ENCODE results near the gene YBX2.

DNA sequence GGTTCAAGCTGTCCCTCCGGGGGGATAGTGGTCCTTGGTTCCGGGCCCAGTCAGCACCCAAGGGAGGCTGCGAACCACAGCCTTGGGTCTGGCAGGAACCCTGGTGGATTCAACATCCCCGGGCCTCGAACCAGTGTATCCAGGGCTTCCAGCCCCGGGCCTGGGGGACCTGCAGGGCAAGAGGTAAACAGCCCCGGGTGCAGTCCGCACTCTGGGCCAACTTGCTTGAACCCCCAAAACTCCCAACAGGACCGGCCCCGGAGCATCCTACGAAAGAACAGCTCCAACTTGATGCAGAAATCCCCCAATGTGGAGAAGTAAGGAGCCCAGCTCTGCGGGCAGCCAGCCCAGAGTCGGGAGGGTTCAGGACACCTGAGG, 36.2 kb upstream of the YBX2 start:
- TF ChIP-seq POLR2A (IDR thresholded peaks at IDR 0.05; ENCODE audit: low read length) (no peak), GATA1 (IDR thresholded peaks at IDR 0.05; ENCODE audit: low read depth, low read length) (no peak)
